Activated CD8-positive, alpha-beta memory T cell treated with anti-CD3 and anti-CD28 coated beads for 4 hours (primary cell): ENCODE data around the gene BABAM2.

ENCODE experiments used
- DNase-seq, 2 donors: peaks; one replicate each; pipeline ENCODE4 v3.0.0-alpha.2; 2020; ENCODE audit warnings: low read depth in 2 of 2

BABAM2 gene

GRCh38 chr2:28313220-28313784 lies 422.8 kb downstream of the BABAM2 start:
- DNase-seq: no peak

GRCh38 chr2:28314968-28315367 lies 424.4 kb downstream of the BABAM2 start:
- no peak for DNase-seq

DNA sequence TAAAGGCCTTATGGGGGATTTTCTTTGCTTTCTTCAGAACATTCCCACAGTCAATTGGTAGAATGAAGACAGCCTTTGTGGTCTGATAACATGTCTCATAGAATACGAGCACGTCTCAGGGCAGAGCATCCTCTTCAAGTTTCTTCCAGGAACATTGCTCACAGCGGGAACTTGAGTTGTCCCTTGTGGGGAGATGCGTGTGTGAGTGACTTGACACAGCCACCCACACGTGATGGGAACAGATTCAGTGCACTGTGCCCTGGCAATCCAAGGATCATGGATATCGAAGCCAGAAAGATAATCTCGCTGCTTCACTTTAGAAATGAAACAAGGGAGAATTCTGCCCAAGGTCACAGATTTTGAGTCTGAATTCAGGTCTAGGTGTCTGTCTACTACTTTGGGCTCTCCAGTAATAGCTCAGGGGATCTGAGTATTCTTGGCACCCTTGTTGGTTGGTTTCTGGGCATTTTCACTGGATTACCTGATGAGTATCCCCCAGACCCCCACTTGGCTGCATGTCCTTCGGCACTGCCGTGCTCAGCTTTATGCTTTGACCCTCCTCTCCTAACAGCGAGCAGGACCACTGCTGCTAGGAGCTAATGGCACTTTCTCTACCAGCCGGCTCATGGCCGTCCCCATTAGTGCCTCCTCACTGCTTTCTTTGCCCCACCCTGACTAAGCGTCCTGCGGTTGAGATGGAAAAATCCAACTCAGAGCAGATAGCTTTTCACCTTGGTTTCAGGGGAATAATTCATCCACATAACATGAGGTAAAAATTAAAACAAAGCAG lies 426.2 kb downstream of the BABAM2 start:
- no peak for DNase-seq

DNA sequence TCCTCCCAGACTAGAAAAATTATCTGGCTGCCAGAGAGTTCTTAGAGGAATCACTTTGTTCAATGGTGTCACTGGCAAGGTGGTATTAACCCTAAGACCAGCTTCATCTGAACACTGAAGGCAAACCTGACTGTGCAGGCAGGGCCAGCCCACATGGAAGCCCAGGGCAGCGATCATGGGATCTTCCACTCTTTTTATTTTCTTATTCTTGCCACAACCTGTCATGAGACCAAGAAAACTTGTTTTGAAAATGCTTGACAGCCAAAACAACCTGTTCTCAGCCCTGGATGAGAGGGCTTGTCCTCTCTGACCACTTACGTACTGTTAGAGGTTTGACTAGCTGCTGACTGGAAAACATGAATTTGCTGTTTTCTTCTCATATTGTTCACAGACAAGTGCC lies 426.9 kb downstream of the BABAM2 start:
- DNase-seq: no peak

DNA sequence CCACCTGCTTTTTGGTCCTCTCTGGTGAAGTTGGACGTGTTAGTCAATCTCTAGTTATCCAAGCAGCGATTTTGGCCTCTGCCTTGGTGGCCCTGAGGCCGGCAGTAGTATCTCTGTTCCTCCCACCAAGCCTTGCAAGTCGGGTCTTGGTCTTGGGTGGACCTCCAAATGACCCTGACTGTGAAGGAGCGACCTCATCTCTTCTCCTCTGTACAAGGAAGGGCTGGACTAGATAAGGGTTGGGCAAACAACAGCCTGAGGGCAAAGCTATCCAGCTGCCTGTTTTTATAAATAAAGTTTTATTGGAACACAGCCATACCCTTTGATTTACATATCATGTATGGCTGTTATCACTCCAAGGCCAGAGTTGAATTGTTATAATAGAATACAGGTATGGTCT lies 427.5 kb downstream of the BABAM2 start:
- DNase-seq: no peak

- DNase-seq: no peak
These were observed 428.1 kb downstream of the BABAM2 start for GRCh38 chr2:28318462-28319117.

DNA sequence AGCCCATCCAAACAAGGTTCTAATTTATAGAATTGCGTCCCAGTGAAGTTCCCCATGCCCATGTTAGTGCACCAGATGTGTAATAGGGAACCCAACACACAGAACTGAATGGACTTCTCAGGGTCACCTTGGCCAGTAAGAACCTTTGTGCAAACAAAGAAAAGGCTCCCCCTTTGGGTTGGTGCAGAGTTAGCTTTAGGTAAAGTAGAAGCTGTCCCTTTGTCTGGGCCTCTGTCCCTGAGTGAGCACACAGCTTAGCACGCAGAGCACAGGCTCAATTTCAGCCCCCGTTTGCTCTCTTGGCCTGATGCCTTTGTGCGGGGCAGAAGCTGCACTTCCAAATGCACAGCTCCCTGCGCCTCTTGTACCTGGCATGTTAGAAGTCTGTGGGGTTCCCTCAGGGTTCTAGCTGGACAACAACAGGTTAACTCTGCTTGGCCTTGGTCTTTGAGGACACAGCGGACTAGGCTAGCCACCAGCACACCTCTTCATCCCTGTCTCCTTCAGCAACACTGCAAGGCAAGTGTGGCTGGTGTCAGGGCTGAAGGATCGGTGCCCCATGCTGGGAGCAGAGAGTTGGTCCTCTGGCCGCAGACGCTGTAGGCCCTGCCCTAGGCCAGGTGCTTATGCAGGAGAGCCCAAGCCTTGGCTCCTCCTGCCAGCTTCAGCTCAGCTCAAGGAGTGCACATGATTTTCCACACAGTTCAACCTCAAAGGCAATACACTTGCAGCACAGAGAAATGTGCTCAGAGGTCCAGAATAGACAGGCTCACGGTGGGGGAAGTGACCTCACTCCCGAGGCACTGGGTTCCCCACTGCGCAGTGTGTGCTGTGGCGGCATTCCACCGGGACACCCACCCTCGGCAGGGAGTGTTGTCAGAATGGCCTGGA lies 428.8 kb downstream of the BABAM2 start:
- DNase-seq: no peak

- no peak for DNase-seq
These were observed 429.5 kb downstream of the BABAM2 start for GRCh38 chr2:28320009-28320365.

- DNase-seq: no peak
These were observed 429.8 kb downstream of the BABAM2 start for GRCh38 chr2:28320371-28320770.

DNA sequence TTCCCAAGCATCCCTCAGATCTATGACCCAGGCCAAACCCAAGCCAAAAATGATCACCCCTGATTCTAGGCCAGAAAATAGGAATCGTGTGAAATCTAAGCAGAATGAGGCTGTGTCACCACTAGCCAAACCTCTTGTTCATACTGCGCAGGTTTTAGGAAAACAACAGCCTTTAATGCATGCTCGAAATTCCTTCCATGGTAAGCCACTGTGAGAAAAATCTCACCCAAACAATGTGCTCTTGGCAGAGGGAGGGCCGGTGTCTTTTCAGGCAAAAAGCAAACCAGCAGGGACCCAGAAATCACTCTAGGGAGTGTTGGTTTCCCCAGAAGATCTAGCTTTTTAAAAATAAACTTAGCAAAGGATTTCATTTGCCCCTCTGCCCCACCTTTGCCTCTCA lies 430.9 kb downstream of the BABAM2 start:
- DNase-seq: no peak

DNA sequence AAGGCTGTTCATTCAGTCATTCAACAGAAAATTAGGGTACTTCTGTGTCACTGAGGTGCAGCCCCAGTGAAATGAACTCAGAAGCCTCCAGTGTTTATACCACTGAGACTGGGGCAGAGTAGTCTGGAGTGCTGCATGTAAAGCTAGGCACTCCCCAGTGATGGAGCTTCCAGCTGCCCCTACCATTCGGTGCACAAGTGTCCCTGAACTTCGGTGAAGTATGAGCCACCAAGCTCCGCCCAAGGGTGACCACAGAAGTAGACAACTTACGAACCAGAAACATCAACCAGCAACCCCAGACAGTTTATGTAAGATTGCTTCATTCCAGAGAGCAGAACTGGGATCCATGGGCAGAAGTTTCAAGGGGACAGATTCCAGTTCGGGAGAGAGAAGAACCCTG lies 431.5 kb downstream of the BABAM2 start:
- DNase-seq: no peak

- DNase-seq: no peak
These were observed 431.9 kb downstream of the BABAM2 start for GRCh38 chr2:28322456-28322855.

GRCh38 chr2:28322981-28323396 lies 432.5 kb downstream of the BABAM2 start:
- DNase-seq: no peak

DNA sequence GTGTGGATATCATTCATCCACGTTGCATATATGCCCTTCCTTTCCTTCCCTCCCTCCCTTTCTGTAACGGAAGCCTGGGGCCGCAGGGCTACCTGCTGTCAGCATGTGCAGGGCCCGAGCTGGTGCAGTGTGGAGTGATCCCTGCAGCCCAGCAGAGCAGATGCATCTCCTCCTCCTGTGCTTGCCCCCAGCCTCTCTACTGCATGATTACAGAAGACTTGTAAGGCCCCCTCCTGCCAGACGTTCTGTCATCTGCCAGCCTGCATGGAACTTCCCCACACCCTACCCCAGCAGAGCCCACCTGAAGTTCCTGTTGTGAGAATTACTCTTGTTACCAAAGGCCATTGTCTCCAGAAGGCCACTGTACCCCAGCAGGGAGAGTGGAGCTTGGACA lies 434.6 kb downstream of the BABAM2 start:
- DNase-seq: no peak

DNA sequence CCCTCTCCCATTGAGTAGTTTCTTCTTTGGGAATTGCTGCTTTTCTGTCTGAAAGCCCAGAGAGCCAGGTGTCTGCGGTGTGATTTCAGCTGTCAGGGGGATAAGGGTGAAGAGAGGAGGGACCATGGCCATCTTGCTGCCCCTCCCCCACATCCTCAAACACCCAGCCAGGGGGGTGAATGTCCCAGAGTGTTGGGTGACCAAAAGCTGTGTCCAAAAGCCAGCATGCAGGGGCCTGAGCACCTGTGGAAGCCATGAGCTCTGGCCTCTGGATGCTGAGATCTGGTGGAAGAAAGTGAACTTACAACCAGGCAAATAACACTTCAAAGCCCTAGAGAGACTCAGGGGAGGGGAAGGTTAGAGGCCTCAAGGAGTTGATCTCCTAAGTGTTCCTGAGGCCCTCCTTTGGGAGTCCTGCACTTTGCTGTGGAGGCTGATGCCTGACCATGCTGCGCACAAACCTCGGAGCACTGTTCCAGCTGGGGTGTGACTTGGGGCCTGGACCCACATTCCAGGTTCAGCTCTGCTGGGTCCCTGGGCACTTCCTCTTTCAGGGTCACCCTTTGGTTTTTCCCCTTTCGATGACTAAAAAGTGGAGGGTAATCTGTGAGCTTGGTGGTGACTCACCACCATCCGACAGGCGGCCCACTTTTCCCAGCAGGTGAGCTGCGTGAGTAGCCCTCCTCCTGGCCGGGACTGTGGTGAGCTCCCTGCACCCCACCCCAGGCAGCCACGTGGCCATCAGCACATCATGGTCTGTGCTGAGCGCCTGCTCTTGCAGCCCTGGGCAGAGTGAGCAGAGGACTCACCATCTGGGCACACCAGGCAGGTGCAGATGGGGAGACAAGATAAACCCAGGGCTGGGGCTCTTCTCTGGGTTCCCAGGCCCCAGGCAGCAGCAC lies 435.3 kb downstream of the BABAM2 start:
- DNase-seq: no peak

DNA sequence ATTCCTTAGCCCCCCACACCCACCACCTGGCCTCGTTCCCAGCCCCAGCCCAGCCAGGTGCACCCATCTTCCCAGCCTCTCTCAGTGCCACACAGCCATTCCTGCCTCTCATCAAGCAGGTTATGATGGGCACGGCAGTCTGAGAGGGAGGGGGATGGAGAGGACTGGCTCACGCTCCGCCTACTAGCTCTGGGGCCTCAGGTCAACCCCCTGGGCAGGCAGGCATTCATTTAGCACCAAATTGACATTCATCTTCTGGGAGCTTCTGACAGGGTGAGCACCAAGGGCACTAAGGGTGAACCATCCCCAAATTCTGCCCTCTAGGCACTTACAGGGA lies 435.9 kb downstream of the BABAM2 start:
- no peak for DNase-seq

GRCh38 chr2:28326881-28327505 lies 436.5 kb downstream of the BABAM2 start:
- DNase-seq: no peak

DNA sequence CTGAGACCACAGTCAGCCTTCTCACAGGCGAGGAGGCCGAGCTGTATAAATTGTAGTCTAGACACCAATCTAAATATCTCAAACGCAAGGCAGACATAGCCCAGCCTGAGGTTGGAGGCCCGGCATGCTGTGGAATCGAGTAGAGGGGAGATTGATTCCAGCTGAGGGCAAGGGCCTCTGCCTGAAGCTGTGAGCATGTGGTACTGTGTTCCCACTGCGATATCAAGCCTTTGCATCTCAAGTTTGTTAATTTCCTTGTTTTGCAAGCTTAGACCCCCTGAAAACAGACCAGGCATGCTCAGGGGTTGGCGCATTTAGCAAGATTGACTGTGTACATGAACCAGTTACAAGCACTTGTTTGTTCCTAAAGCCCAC lies 437.0 kb downstream of the BABAM2 start:
- no peak for DNase-seq

GRCh38 chr2:28327956-28328922 lies 437.7 kb downstream of the BABAM2 start:
- no peak for DNase-seq

DNA sequence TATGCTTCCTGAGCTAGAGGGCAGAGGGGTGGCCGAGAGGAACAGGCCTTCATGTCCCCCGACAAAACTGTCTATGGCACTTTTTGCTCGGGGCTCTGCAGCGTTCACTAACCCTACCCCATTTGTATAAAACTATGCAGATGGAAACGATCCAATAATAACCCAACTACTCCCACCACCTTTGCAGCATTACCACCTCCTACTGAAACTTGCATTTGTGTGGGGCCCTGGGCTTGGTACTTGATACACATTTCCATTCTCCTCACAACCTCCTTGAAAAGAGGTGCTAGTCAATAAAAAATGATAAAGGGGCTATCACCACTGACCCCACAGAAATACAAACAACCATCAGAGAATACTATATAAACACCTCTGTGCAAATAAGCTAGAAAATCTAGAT lies 438.7 kb downstream of the BABAM2 start:
- no peak for DNase-seq
